Gastrocnemius medialis (tissue), 4 donors: ENCODE data around the gene CLSTN3. TPM values are rescaled to one million over a fixed set of nuclear protein-coding genes. Genes with fewer than 3 reads are reported as not detected.

ENCODE experiments used
- ATAC-seq, 2 donors: fragments of 150-250 bp; one replicate each; pipeline ENCODE4 v1.9.1; 2016
- DNase-seq, 2 donors: peaks; one replicate each; pipeline ENCODE4 v3.0.0-alpha.2; 2019
- H3K27ac ChIP-seq, 4 donors: fragments of 200-600 bp; sonication (generic); 1 replicate in 1 of 4; 2 replicates in 3 of 4; pipeline ENCODE4 v1.5.1; 2016 to 2018; ENCODE audit warnings: mild to moderate bottlenecking in 2 of 4, moderate library complexity in 1 of 4
- H3K27me3 ChIP-seq, 3 donors: fragments of 200-600 bp; sonication (generic) in 2 of 3; 1 replicate in 1 of 3; 2 replicates in 2 of 3; pipeline versions ENCODE4 v1.5.1 to v1.6.0; 2016 to 2019; ENCODE audit warnings: mild to moderate bottlenecking in 1 of 3, moderate library complexity in 1 of 3
- H3K36me3 ChIP-seq, 2 donors: fragments of 200-600 bp; sonication (generic) in 1 of 2; one replicate each; pipeline ENCODE4 v1.5.1; 2017 to 2018
- H3K4me1 ChIP-seq, 2 donors: fragments of 200-600 bp; sonication (generic) in 1 of 2; one replicate each; pipeline ENCODE4 v1.5.1; 2016 to 2017; ENCODE audit warnings: mild to moderate bottlenecking in 2 of 2
- H3K4me3 ChIP-seq, 4 donors: fragments of 200-600 bp; sonication (generic) in 3 of 4; 1 replicate in 1 of 4; 2 replicates in 3 of 4; pipeline ENCODE4 v1.5.1; 2016 to 2019; ENCODE audit warnings: mild to moderate bottlenecking in 2 of 4
- H3K9me3 ChIP-seq, 3 donors: fragments of 200-600 bp; sonication (generic) in 2 of 3; 1 replicate in 1 of 3; 2 replicates in 2 of 3; pipeline ENCODE4 v1.5.1; 2016 to 2019
- CTCF ChIP-seq, 5 experiments: fragments of 450-650 bp in 3 of 5; fragments of 200-600 bp in 2 of 5; sonication (generic) in 2 of 5; IDR thresholded peaks in 4 of 5; conservative IDR thresholded peaks in 1 of 5; 1 replicate in 4 of 5; 2 replicates in 1 of 5; pipeline ENCODE4 v1.5.1; 2016 to 2019; ENCODE audit warnings: antibody characterized with exemption in 5 of 5, mild to moderate bottlenecking in 3 of 5, moderate library complexity in 3 of 5
- POLR2A ChIP-seq, 2 donors: fragments of 450-650 bp; IDR thresholded peaks; one replicate each; pipeline ENCODE4 v1.6.1; 2017; ENCODE audit warnings: antibody characterized with exemption in 2 of 2, mild to moderate bottlenecking in 2 of 2, moderate library complexity in 2 of 2
- in situ Hi-C, 4 donors: fragments of 200-750 bp; cut with MboI; loops; one replicate each; pipeline versions ENCODE4 v1.15.0 to v1.8.0; 2017; ENCODE audit warnings: low sequenced_read_pairs in 4 of 4
- intact Hi-C: fragments of 100-400 bp; cut with DNase I; formaldehyde crosslinking; loops from one replicate; pipeline ENCODE4 v1.15.1; 2023; ENCODE audit warnings: low total_unique reads
- total RNA-seq, 4 donors: library from RNA; depleted of rRNA; stranded (reverse); fragments of >200 nt; gene quantifications; one replicate each; pipeline versions ENCODE4 v1.1.0 to v1.2.3, GENCODE V29; 2016

CLSTN3 gene
- total RNA-seq, 4 donors from 2014 or later: 1.2 to 3.5 (median 2.4) TPM

GRCh38 chr12:7090222-7090998 lies 39.8 kb upstream of the CLSTN3 start:
- in situ Hi-C loops (loop anchor here in 1 of 4 donors (5.0 kb wide), 1 partner anchor 33 kb away; no protein-coding TSS in a partner anchor), intact Hi-C loops (loop anchor here (5.0 kb wide), 2 partner anchors 148 to 168 kb away; partner anchors contain the start of genes C12orf57 and RNU7-1)
- ATAC-seq: no peak
- H3K36me3 ChIP-seq: no peaks in the 10 kb centered on the region
- no peaks in the 10 kb centered on the region for H3K9me3 ChIP-seq
- TF ChIP-seq CTCF (IDR thresholded peaks at IDR 0.05 in 4 of 5, conservative IDR thresholded peaks at IDR 0.05 in 1 of 5): no peak
- no peak for TF ChIP-seq POLR2A (IDR thresholded peaks at IDR 0.05)
- peak overlapping the region in 3 of 4 donors; percentile 48 to 60 (median 58) for H3K4me3 ChIP-seq
- peak overlapping the region; percentile 68 to 80 (median 70) for H3K27ac ChIP-seq
- H3K27me3 ChIP-seq: no peaks in the 10 kb centered on the region
- H3K4me1 ChIP-seq: peaks cover 8 to 15% of the 10 kb centered on the region in 2 donors
- DNase-seq: no peak

GRCh38 chr12:7091171-7091570 lies 39.0 kb upstream of the CLSTN3 start:
- Histone ChIP-seq H3K27ac (peak overlapping the region; percentile 68 to 80 (median 70)), H3K27me3 (no peaks in the 10 kb centered on the region), H3K4me3 (peak overlapping the region; percentile 48 to 78 (median 59)), H3K9me3 (no peaks in the 10 kb centered on the region), H3K4me1 (peaks cover 8 to 15% of the 10 kb centered on the region in 2 donors), H3K36me3 (no peaks in the 10 kb centered on the region)
- intact Hi-C loops: loop anchor here (5.0 kb wide), 2 partner anchors 149 to 169 kb away; partner anchors contain the start of genes C12orf57 and RNU7-1
- DNase-seq (no peak), ATAC-seq (no peak)
- TF ChIP-seq POLR2A (IDR thresholded peaks at IDR 0.05) (no peak), CTCF (IDR thresholded peaks at IDR 0.05 in 4 of 5, conservative IDR thresholded peaks at IDR 0.05 in 1 of 5) (no peak)
- in situ Hi-C loops: loop anchor here in 1 of 4 donors (5.0 kb wide), 1 partner anchor 34 kb away; no protein-coding TSS in a partner anchor

GRCh38 chr12:7091660-7092228 lies 38.4 kb upstream of the CLSTN3 start:
- H3K4me1 ChIP-seq: peaks cover 8 to 17% of the 10 kb centered on the region in 2 donors
- peak overlapping the region; percentile 68 to 80 (median 70) for H3K27ac ChIP-seq
- in situ Hi-C loops (loop anchor here in 1 of 4 donors (5.0 kb wide), 1 partner anchor 34 kb away; no protein-coding TSS in a partner anchor), intact Hi-C loops (loop anchor here (1.0 to 5.0 kb wide), 3 partner anchors 31 to 169 kb away; partner anchors contain the start of genes C12orf57, C1S and RNU7-1)
- H3K36me3 ChIP-seq: no peaks in the 10 kb centered on the region
- TF ChIP-seq POLR2A (IDR thresholded peaks at IDR 0.05) (no peak), CTCF (IDR thresholded peaks at IDR 0.05 in 4 of 5, conservative IDR thresholded peaks at IDR 0.05 in 1 of 5) (no peak)
- DNase-seq: peak in 1 of 2 donors; percentile 36
- H3K9me3 ChIP-seq: no peaks in the 10 kb centered on the region
- H3K4me3 ChIP-seq: peak overlapping the region; percentile 48 to 78 (median 59)
- peak; percentile 15 to 20 for ATAC-seq
- H3K27me3 ChIP-seq: no peaks in the 10 kb centered on the region

GRCh38 chr12:7092229-7092985 lies 37.8 kb upstream of the CLSTN3 start, which contains the start of gene C1R:
Gene C1R (minus strand): TSS chr12:7092445. CDS start chr12:7092388, 57 bp downstream.
- Histone ChIP-seq H3K4me1 (peaks cover 8 to 24% of the 10 kb centered on the region in 2 donors), H3K9me3 (no peaks in the 10 kb centered on the region), H3K36me3 (no peaks in the 10 kb centered on the region), H3K27me3 (no peaks in the 10 kb centered on the region), H3K4me3 (peak within 1 kb of the TSS; percentile 48 to 78 (median 59)), H3K27ac (peak within 1 kb of the TSS; percentile 68 to 80 (median 70))
- ATAC-seq (peak; percentile 67 to 75), DNase-seq (peak; percentile 50 to 70)
- in situ Hi-C loops: loop anchor here in 1 of 4 donors (5.0 kb wide), 1 partner anchor 35 kb away; no protein-coding TSS in a partner anchor
- TF ChIP-seq CTCF (IDR thresholded peaks at IDR 0.05 in 4 of 5, conservative IDR thresholded peaks at IDR 0.05 in 1 of 5) (peak; percentile 75 to 93 (median 88)), POLR2A (IDR thresholded peaks at IDR 0.05) (peak in 1 of 2 donors; percentile 48)
- intact Hi-C loops: loop anchor here (1.0 to 5.0 kb wide), 3 partner anchors 32 to 170 kb away; partner anchors contain the start of genes C12orf57, C1S and RNU7-1
